SK-N-SH (cell line): ENCODE results near the gene ACSL6. TPM values are rescaled to one million over a fixed set of nuclear protein-coding genes. Genes with fewer than 3 reads are reported as not detected.

Experiments
- CTCF ChIA-PET: fragments of 300-600, 350-600 bp; formaldehyde crosslinking; extraction: SDS; loops from one replicate; lab custom pipeline; 2021; lab: Yijun Ruan, JAX
- POLR2A ChIA-PET: fragments of 350-600 bp; sonication (Branson Sonifier 250); formaldehyde crosslinking; extraction: SDS; loops from one replicate; lab custom pipeline; 2020; ENCODE audit warnings: antibody characterized with exemption, inconsistent platforms; lab: Yijun Ruan, JAX
- DNase-seq: peaks from one replicate; pipeline ENCODE4 v3.0.0; 2012
- H2AFZ ChIP-seq: fragments of 200-600 bp; sonication (generic); 2 replicates; pipeline ENCODE4 v1.8.1; 2016; ENCODE audit warnings: antibody characterized with exemption, mild to moderate bottlenecking, low read depth
- H3F3A ChIP-seq: fragments of 200-600 bp; sonication (generic); replicated peaks from 2 replicates; pipeline ENCODE3; 2016; ENCODE audit warnings: antibody characterized with exemption, mild to moderate bottlenecking; ENCODE audit not compliant: insufficient read depth
- H3K27ac ChIP-seq, 2 experiments: fragments of 200-500 bp in 1 of 2; fragments of 200-600 bp in 1 of 2; sonication (Bioruptor generic) in 1 of 2; sonication (generic), shearing (Covaris generic) in 1 of 2; 2 replicates each; pipeline versions ENCODE4 v1.5.1 to v1.6.1; 2014 to 2016; ENCODE audit warnings: low read depth in 2 of 2, inconsistent platforms in 1 of 2, low read length in 1 of 2, mild to moderate bottlenecking in 1 of 2, mixed read lengths in 1 of 2
- H3K27me3 ChIP-seq: fragments of 200-600 bp; sonication (generic), shearing (Covaris generic); 2 replicates; pipeline ENCODE4 v1.6.1; 2016; ENCODE audit warnings: mixed run types; ENCODE audit not compliant: insufficient read depth
- H3K36me3 ChIP-seq, 2 experiments: fragments of 200-500 bp in 1 of 2; fragments of 200-600 bp in 1 of 2; sonication (Bioruptor generic) in 1 of 2; sonication (generic) in 1 of 2; replicated peaks in 1 of 2; 2 replicates each; pipeline versions ENCODE3 to v1.5.1; 2014 to 2016; ENCODE audit warnings: low read length in 1 of 2, mild to moderate bottlenecking in 1 of 2; ENCODE audit not compliant: insufficient read depth in 2 of 2, control insufficient read depth in 1 of 2
- H3K4me1 ChIP-seq, 2 experiments: fragments of 200-500 bp in 1 of 2; fragments of 200-600 bp in 1 of 2; sonication (Bioruptor generic) in 1 of 2; sonication (generic), shearing (Covaris generic) in 1 of 2; 2 replicates each; pipeline versions ENCODE4 v1.5.1 to v1.6.1; 2014 to 2016; ENCODE audit warnings: low read depth in 1 of 2, low read length in 1 of 2, mixed run types in 1 of 2; ENCODE audit not compliant: insufficient read depth in 2 of 2, control insufficient read depth in 1 of 2
- H3K4me2 ChIP-seq: fragments of 200-600 bp; sonication (generic), shearing (Covaris generic); 2 replicates; pipeline ENCODE4 v1.6.1; 2017; ENCODE audit warnings: mixed run types
- H3K4me3 ChIP-seq, 2 experiments: fragments of 200-500 bp in 1 of 2; fragments of 200-600 bp in 1 of 2; sonication (Bioruptor generic) in 1 of 2; sonication (generic), shearing (Covaris generic) in 1 of 2; 2 replicates each; pipeline versions ENCODE4 v1.5.1 to v1.8.1; 2014 to 2016; ENCODE audit warnings: low read depth in 2 of 2, inconsistent platforms in 1 of 2, low read length in 1 of 2, mild to moderate bottlenecking in 1 of 2, mixed read lengths in 1 of 2, moderate library complexity in 1 of 2
- H3K79me2 ChIP-seq: fragments of 200-600 bp; sonication (generic); 2 replicates; pipeline ENCODE4 v1.8.1; 2017; ENCODE audit warnings: mild to moderate bottlenecking; ENCODE audit not compliant: insufficient read depth
- H3K9ac ChIP-seq: fragments of 200-600 bp; sonication (generic); 2 replicates; pipeline ENCODE4 v1.6.1; 2017; ENCODE audit warnings: mixed run types
- H3K9me2 ChIP-seq: fragments of 200-600 bp; sonication (generic); 2 replicates; pipeline ENCODE4 v1.6.1; 2017; ENCODE audit warnings: mixed run types
- H3K9me3 ChIP-seq: fragments of 200-600 bp; sonication (generic); 2 replicates; pipeline ENCODE4 v1.6.1; 2017; ENCODE audit warnings: mixed run types, mild to moderate bottlenecking, moderate library complexity
- H4K20me1 ChIP-seq: fragments of 200-600 bp; sonication (generic); 2 replicates; pipeline ENCODE4 v1.6.1; 2017; ENCODE audit warnings: mild to moderate bottlenecking, mixed run types; ENCODE audit not compliant: insufficient read depth
- ELF1 ChIP-seq: IDR thresholded peaks from 2 replicates; pipeline ENCODE4 v1.4.0; 2012
- FOSL2 ChIP-seq: IDR thresholded peaks from 2 replicates; pipeline ENCODE4 v1.4.0; 2012; ENCODE audit warnings: low read depth, mild to moderate bottlenecking, moderate library complexity, borderline replicate concordance
- FOXJ3 ChIP-seq: sonication (generic); formaldehyde crosslinking; IDR thresholded peaks from 2 replicates; pipeline ENCODE4 v1.5.1; 2020; ENCODE audit warnings: mild to moderate bottlenecking, missing genetic modification reagents
- GATA2 ChIP-seq: sonication (generic); formaldehyde crosslinking; IDR thresholded peaks from 2 replicates; pipeline ENCODE4 v1.5.0; 2020; ENCODE audit warnings: mild to moderate bottlenecking, missing genetic modification reagents
- JUND ChIP-seq: IDR thresholded peaks from 2 replicates; pipeline ENCODE4 v1.4.0; 2012
- MEF2A ChIP-seq: IDR thresholded peaks from 2 replicates; pipeline ENCODE4 v1.4.0; 2012; ENCODE audit warnings: low read depth, borderline replicate concordance
- MXI1 ChIP-seq: IDR thresholded peaks from 2 replicates; pipeline ENCODE4 v1.6.1; 2012; ENCODE audit warnings: mild to moderate bottlenecking, low read depth, low read length, improper control_type of control experiment
- POLR2AphosphoS5 ChIP-seq: IDR thresholded peaks from 2 replicates; pipeline ENCODE4 v1.6.1; 2012; ENCODE audit warnings: low read depth, low read length
- RCOR1 ChIP-seq: fragments of 150-350 bp; IDR thresholded peaks from 2 replicates; pipeline ENCODE4 v1.6.1; 2017; ENCODE audit warnings: antibody characterized with exemption, low read length
- RXRA ChIP-seq: IDR thresholded peaks from 2 replicates; pipeline ENCODE4 v1.4.0; 2012; ENCODE audit warnings: low read depth, mild to moderate bottlenecking, borderline replicate concordance
- TCF12 ChIP-seq: IDR thresholded peaks from 2 replicates; pipeline ENCODE4 v1.4.0; 2012
- YY1 ChIP-seq: IDR thresholded peaks from 2 replicates; pipeline ENCODE4 v1.4.0; 2012; ENCODE audit warnings: low read depth, mild to moderate bottlenecking
- WGBS: methylation state at CpG from one replicate; pipeline ENCODE4 v1.1.6; 2017; ENCODE audit warnings: low lambda C conversion rate; 5-methylcytosine and 5-hydroxymethylcytosine counted together
- polyA plus RNA-seq, 3 experiments: library from polyadenylated mRNA; depleted of rRNA; stranded (reverse); fragments of >200 nt; gene quantifications; 2 replicates each; pipeline ENCODE4 v1.2.3, GENCODE V29; 2012
- TF ChIP-seq, protein P1 (sequence below): fragments of 200-600 bp; sonication (generic); IDR thresholded peaks from 2 replicates; pipeline ENCODE4 v1.6.1; 2017; ENCODE audit warnings: antibody characterized with exemption, mild to moderate bottlenecking, moderate library complexity
- TF ChIP-seq, protein P2 (sequence below): IDR thresholded peaks from 2 replicates; pipeline ENCODE4 v1.4.0; 2012; ENCODE audit warnings: low read depth, borderline replicate concordance

Gene ACSL6
- polyA plus RNA-seq, 1 of the 3 experiments (the other 2 are of a cell fraction), result 0.46 TPM

DNA sequence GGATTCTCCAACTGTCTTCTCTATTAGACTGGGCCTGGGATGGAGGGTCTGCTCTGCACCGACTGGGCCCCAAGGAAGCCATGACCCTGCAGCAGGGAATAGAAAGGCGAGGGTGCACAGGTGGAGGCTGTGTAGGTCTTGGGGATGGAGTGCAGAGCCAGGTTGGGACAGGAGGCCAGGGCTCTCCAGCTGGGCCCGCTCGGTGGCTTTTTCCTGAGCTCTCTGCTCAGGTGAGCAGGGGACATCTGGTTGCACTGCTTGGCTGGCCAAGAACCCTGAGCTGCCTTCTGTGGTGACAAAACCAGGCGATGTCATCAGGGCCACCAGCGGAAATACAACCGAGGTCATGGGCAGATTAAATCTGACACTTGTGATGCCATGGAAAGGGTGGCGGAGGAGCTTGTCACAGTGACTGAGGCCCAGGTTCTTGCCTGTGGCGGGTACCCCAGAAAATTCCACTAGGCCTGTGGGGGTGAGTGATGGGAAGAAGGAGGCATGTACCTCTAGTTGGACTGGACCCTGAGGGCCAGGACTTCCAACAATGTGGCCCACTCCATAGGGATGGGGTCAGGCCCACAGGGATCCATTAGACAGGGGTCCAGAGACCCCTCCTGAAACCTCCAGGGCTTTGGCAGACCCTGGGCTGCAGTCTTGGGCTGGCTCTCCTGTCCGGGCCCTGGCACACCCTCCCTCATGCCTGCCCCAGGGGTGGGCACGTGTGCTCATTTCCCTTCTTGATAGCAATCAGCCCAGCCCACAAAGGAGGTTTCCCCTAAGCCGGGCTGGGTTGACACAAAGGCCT lies 44.6 kb upstream of the ACSL6 start (continued):
- TF ChIP-seq MEF2A (no peak), POLR2AphosphoS5 (no peak), FOSL2 (no peak), RXRA (no peak)

DNA sequence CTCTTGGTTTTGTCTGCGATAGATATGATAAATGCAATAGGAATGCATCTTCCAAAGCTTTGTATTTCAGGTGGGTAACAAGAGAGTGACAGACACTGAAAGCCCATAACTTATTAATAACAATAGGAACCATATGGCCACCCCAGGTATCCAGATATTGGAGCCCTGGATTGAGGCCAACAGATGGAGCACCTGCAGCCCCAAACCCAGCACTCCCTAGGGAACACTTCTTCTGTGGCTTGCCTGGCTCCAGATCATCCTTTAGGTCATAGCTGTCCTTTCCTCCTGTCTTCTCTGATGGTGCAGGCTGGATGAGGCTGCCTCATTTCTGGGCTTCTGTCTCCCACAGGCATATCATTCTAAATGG lies 44.0 kb upstream of the ACSL6 start:
- H3K4me2 ChIP-seq, result no peak overlapping the region
- CTCF ChIA-PET, result interaction anchor here (1.1 to 4.1 kb wide), 2 partner anchors 8 to 10 kb away, joined by 3 to 22 read pairs; no protein-coding TSS in a partner anchor
- H3K9me2 ChIP-seq, result no peaks in the 10 kb centered on the region
- DNase-seq, result no peak
- no peak overlapping the region for H3K27ac ChIP-seq
- 100% methylated on average over 1 of the region's 1 CpG for WGBS
- H3K4me1 ChIP-seq, result no peaks in the 10 kb centered on the region
- H3K9me3 ChIP-seq, result no peaks in the 10 kb centered on the region
- H3K9ac ChIP-seq, result no peak overlapping the region
- no peaks in the 10 kb centered on the region for H3K79me2 ChIP-seq
- POLR2A ChIA-PET, result no interaction called here
- no peak overlapping the region for H3K4me3 ChIP-seq
- H3K36me3 ChIP-seq, result no peaks in the 10 kb centered on the region
- TF ChIP-seq FOXJ3, result no peak
- TF ChIP-seq, all 33 proteins: peak for 0
- Histone ChIP-seq H3F3A (no peaks in the 10 kb centered on the region), H3K27me3 (no peaks in the 10 kb centered on the region; the same call in 1 of the 2 replicates), H4K20me1 (no peaks in the 10 kb centered on the region), H2AFZ (no peak overlapping the region)

DNA sequence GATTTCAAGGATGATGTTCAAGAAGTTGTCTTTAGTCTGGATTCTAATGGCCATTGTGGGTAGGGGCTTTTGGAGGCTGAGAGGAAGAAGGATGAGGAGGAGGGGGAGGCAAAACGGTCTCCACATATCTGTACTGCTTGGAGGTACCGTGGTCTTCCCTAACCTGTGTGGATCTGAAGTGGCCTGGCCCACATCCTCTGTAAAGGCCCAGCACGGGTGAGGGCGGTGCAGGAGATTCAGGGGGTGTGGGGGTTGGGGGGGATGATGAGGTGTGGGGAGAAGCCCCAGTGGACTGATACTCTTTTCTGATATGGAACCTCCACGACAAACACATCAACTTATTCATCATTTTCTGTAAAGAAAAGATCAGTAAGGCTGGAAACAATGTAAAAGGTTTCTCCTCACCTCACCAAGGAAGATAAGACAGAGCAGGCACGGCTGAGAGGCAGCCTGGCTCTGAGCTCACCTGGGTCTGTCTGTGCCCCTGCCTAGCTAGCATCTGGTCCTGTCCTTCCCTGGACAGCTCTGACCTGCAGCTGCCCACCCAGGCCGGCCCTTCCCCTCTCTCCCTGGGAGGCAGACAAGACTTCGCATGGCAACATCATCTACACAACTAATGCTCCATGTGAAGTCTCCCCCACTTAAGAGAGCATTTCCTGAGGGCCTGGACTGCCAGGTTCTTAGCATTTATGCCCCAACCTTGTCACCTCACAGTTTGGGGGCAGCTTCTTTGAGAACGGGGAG lies 43.4 kb upstream of the ACSL6 start:
- H3K27me3 ChIP-seq, result no peaks in the 10 kb centered on the region; the same call in 1 of the 2 replicates
- ChIA-PET CTCF (interaction anchor here (1.1 to 4.1 kb wide), 2 partner anchors 8 to 10 kb away, joined by 3 to 22 read pairs; no protein-coding TSS in a partner anchor), POLR2A (no interaction called here)
- no peaks in the 10 kb centered on the region for H3K4me1 ChIP-seq
- H3K79me2 ChIP-seq, result no peaks in the 10 kb centered on the region
- no peaks in the 10 kb centered on the region for H3K9me3 ChIP-seq
- 59% methylated on average over 8 of the region's 9 CpGs for WGBS
- no peaks in the 10 kb centered on the region for H3K36me3 ChIP-seq
- H3K27ac ChIP-seq, result no peak overlapping the region
- DNase-seq, result no peak
- H3K4me2 ChIP-seq, result no peak overlapping the region
- no peak overlapping the region for H3K4me3 ChIP-seq
- no peaks in the 10 kb centered on the region for H4K20me1 ChIP-seq
- no peaks in the 10 kb centered on the region for H3K9me2 ChIP-seq
- TF ChIP-seq GATA2 (CRISPR knock-in tag) (no peak), FOSL2 (no peak), TCF12 (no peak), YY1 (no peak), JUND (no peak), POLR2AphosphoS5 (no peak), ELF1 (no peak), MXI1 (no peak), RXRA (no peak), RCOR1 (no peak)
- TF ChIP-seq, protein P1, sequence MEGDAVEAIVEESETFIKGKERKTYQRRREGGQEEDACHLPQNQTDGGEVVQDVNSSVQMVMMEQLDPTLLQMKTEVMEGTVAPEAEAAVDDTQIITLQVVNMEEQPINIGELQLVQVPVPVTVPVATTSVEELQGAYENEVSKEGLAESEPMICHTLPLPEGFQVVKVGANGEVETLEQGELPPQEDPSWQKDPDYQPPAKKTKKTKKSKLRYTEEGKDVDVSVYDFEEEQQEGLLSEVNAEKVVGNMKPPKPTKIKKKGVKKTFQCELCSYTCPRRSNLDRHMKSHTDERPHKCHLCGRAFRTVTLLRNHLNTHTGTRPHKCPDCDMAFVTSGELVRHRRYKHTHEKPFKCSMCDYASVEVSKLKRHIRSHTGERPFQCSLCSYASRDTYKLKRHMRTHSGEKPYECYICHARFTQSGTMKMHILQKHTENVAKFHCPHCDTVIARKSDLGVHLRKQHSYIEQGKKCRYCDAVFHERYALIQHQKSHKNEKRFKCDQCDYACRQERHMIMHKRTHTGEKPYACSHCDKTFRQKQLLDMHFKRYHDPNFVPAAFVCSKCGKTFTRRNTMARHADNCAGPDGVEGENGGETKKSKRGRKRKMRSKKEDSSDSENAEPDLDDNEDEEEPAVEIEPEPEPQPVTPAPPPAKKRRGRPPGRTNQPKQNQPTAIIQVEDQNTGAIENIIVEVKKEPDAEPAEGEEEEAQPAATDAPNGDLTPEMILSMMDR, result no peak
- TF ChIP-seq, protein P2, sequence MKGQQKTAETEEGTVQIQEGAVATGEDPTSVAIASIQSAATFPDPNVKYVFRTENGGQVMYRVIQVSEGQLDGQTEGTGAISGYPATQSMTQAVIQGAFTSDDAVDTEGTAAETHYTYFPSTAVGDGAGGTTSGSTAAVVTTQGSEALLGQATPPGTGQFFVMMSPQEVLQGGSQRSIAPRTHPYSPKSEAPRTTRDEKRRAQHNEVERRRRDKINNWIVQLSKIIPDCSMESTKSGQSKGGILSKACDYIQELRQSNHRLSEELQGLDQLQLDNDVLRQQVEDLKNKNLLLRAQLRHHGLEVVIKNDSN, result no peak
- H3K9ac ChIP-seq, result no peak overlapping the region
- no peak overlapping the region for H2AFZ ChIP-seq
- no peaks in the 10 kb centered on the region for H3F3A ChIP-seq
